Measurements from ENCODE around the gene TBC1D2B.

- TF ChIP-seq ZNF138 (CRISPR knock-in tag; conservative IDR thresholded peaks at IDR 0.05), result no peak
- no peak for TF ChIP-seq FOXP4 (CRISPR knock-in tag; IDR thresholded peaks at IDR 0.05)
- no peak for TF ChIP-seq CTCF (IDR thresholded peaks at IDR 0.05)
- TF ChIP-seq CREB1 (CRISPR knock-in tag; IDR thresholded peaks at IDR 0.05), result no peak
- TF ChIP-seq JUN (CRISPR knock-in tag; IDR thresholded peaks at IDR 0.05), result no peak
- TF ChIP-seq SP1 (CRISPR knock-in tag; conservative IDR thresholded peaks at IDR 0.05), result no peak
- TF ChIP-seq CDX4 (CRISPR knock-in tag; IDR thresholded peaks at IDR 0.05; ENCODE audit: borderline replicate concordance), result no peak
- TF ChIP-seq ZNF263 (CRISPR knock-in tag; IDR thresholded peaks at IDR 0.05; ENCODE audit: low read depth), result no peak
- TF ChIP-seq USF1 (CRISPR knock-in tag; IDR thresholded peaks at IDR 0.05), result no peak
- no peak for TF ChIP-seq ZMAT4 (CRISPR knock-in tag; IDR thresholded peaks at IDR 0.05)
- TF ChIP-seq ZNF281 (CRISPR knock-in tag; IDR thresholded peaks at IDR 0.05), result no peak
- no peak for TF ChIP-seq ZNF317 (CRISPR knock-in tag; IDR thresholded peaks at IDR 0.05; ENCODE audit: borderline replicate concordance, low read depth)
- TF ChIP-seq GTF2I (CRISPR knock-in tag; conservative IDR thresholded peaks at IDR 0.05), result no peak
Observed at GRCh38 chr15:78050441-78050809, 27.1 kb downstream of the TBC1D2B start.

All from WTC11 (cell line).